Stomach smooth muscle (tissue), 2 donors: ENCODE results near the gene PTPRN2.
A peak's percentile ranks its signal among the peaks of the same experiment; 100 is the strongest.
"Not testable (repeated sequence)": the region's sequence is repeated elsewhere in the genome, so short reads cannot be mapped to it uniquely, and the experiment has no call there.

Experiments used
- H3K27ac ChIP-seq: one replicate; pipeline ENCODE4 v1.7.0; 2013; ENCODE audit warnings: mild to moderate bottlenecking, low read length, inconsistent platforms
- H3K27me3 ChIP-seq, 2 donors: one replicate each; pipeline ENCODE4 v1.7.0; 2013; ENCODE audit warnings: low read length in 2 of 2; ENCODE audit not compliant: insufficient read depth in 2 of 2, control insufficient read depth in 1 of 2
- H3K36me3 ChIP-seq, 2 donors: one replicate each; pipeline ENCODE4 v1.7.0; 2013; ENCODE audit warnings: low read length in 2 of 2; ENCODE audit not compliant: control insufficient read depth in 2 of 2, insufficient read depth in 2 of 2
- H3K4me1 ChIP-seq: one replicate; pipeline ENCODE4 v1.7.0; 2013; ENCODE audit warnings: low read length; ENCODE audit not compliant: control insufficient read depth, insufficient read depth
- H3K4me3 ChIP-seq, 2 donors: one replicate each; pipeline ENCODE4 v1.7.0; 2013; ENCODE audit warnings: low read length in 2 of 2
- H3K9ac ChIP-seq, 2 donors: one replicate each; pipeline ENCODE4 v1.7.0; 2013; ENCODE audit warnings: low read length in 2 of 2, mild to moderate bottlenecking in 1 of 2
- H3K9me3 ChIP-seq, 2 donors: one replicate each; pipeline ENCODE4 v1.7.0; 2013; ENCODE audit warnings: low read length in 2 of 2; ENCODE audit not compliant: control insufficient read depth in 2 of 2
- donor health status: healthy.
- donor health status: Pancreatic carcinoma.

Gene PTPRN2

DNA sequence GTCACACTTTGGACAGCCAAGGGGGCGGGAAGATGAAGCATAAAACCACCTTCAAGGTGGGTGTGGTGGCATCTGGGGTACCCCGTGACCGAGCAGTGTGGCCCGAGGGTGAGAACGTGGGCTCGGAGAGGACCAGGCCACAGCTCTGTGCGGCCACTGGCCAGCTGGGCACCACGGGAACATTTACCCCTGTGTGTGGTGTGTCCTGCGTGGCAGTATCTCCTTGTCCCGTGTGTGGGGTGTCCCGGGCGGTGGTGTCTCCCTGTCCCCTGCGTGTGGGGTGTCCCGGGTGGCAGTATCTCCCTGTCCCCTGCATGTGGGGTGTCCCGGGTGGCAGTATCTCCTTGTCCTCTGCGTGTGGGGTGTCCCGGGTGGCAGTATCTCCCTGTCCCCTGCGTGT is 680.5 kb downstream of the PTPRN2 start:
- H3K27me3 ChIP-seq, result peaks cover 0 to 2% of the 10 kb centered on the region in 2 donors
- H3K4me1 ChIP-seq, result no peaks in the 10 kb centered on the region
- H3K36me3 ChIP-seq, result no peaks in the 10 kb centered on the region
- H3K9me3 ChIP-seq, result peaks cover 0 to 17% of the 10 kb centered on the region in 2 donors
- H3K9ac ChIP-seq, result no peak overlapping the region
- no peak overlapping the region for H3K4me3 ChIP-seq
- no peak overlapping the region for H3K27ac ChIP-seq

DNA sequence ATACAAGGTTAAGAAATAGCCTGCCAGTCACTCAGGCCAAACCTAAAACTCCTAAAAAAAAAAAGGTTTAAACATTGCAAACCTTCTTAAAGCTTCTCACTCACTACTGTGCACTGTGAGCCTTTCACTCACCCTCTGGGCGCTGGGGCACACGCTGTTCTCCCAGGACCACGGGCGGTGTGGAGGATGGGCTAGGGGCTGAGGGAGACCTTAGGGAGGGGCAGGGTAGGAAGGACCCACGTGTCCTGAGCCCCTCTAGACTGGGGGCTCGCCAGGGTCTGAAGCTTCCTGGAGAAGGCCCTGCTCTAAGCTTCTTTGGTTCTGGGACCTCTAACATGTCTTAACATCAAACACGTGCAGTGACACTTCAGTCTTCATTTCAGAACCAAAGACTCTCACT is 681.0 kb downstream of the PTPRN2 start:
- H3K9ac ChIP-seq, result no peak overlapping the region
- H3K36me3 ChIP-seq, result no peaks in the 10 kb centered on the region
- no peak overlapping the region for H3K4me3 ChIP-seq
- H3K4me1 ChIP-seq, result no peaks in the 10 kb centered on the region
- H3K27me3 ChIP-seq, result peaks cover 0 to 2% of the 10 kb centered on the region in 2 donors
- peaks cover 0 to 17% of the 10 kb centered on the region in 2 donors for H3K9me3 ChIP-seq
- no peak overlapping the region for H3K27ac ChIP-seq

DNA sequence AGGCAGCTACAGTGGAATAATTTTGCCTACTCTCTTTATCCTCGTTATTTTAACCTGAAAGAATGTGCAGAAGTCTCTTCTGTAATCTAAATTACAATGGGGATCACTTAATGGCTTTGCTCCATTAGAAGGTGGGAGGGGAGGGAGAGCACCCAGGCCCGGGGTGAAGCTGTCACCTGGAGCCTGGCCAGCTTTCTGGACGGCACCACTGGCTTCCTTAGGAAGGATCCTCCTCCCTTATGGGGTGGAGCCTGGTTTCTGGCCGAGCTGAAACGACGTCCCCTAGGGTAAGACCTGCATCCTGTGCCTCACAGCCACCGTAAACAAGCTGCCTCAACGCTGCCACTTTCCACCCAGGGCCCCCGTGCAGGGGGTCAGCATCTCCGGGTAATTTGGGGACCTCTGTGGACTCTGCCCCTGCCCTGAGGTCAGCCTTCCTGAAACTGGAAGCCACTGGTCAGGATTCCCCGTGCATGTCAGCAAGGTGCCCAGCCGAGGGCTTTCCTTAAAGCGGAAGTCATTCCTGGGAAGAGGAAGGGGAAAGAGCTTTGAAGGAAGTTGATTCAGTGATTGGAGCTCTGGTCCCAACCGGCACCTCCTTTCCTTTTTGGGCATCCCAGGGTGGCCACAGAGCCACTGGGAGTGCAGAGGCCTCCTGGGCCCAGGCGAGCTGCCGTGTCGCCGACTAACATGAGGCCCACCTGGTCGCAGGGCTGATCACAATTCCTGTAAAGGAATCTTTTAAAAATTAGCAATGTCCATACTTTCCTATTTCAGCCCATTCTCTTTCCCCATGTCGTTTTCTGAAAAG is 681.8 kb downstream of the PTPRN2 start:
- H3K4me3 ChIP-seq, result peak overlapping the region in 1 of 2 donors; percentile 8
- H3K27ac ChIP-seq, result no peak overlapping the region
- H3K9ac ChIP-seq, result no peak overlapping the region
- H3K27me3 ChIP-seq, result peaks cover 0 to 2% of the 10 kb centered on the region in 2 donors
- H3K4me1 ChIP-seq, result no peaks in the 10 kb centered on the region
- H3K9me3 ChIP-seq, result peaks cover 0 to 14% of the 10 kb centered on the region in 2 donors
- H3K36me3 ChIP-seq, result no peaks in the 10 kb centered on the region

DNA sequence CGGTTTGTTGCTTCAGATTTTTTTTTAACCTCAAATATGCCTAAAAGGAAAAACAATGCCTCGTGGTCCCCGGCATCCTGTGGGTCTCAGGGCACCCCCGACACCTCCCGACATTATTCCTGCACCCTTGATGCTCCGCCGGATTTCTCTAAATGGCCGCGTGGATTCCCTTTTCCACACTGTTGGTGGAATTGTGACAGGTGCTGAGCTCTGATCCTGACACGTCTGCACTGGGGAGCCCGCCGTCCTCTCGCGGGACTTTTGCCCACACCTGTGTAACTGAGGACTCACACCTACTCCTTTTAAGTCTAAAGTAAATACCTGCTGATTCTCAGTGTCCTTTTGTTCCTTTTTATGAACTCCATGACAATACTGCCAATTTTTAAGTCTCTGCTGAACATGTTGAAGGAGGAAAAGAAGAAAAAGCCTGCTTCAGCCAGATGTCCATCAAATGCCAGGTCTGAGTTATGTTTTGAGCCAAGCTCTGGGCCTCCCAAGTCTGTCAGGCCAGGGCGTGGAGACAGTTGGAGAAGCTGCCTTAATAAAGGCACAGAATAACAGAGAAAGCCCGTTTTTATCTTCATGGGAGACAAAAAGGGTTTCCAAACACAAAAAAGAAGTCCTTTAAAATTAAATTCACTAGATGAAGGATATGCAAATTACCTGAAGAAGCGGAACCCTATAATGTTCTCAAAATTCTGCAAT is 682.6 kb downstream of the PTPRN2 start:
- Histone ChIP-seq H3K9me3 (peaks cover 0 to 6% of the 10 kb centered on the region in 2 donors), H3K9ac (no peak overlapping the region), H3K4me3 (no peak overlapping the region), H3K27me3 (peaks cover 2 to 3% of the 10 kb centered on the region in 2 donors), H3K4me1 (no peaks in the 10 kb centered on the region), H3K27ac (no peak overlapping the region), H3K36me3 (no peaks in the 10 kb centered on the region)

DNA sequence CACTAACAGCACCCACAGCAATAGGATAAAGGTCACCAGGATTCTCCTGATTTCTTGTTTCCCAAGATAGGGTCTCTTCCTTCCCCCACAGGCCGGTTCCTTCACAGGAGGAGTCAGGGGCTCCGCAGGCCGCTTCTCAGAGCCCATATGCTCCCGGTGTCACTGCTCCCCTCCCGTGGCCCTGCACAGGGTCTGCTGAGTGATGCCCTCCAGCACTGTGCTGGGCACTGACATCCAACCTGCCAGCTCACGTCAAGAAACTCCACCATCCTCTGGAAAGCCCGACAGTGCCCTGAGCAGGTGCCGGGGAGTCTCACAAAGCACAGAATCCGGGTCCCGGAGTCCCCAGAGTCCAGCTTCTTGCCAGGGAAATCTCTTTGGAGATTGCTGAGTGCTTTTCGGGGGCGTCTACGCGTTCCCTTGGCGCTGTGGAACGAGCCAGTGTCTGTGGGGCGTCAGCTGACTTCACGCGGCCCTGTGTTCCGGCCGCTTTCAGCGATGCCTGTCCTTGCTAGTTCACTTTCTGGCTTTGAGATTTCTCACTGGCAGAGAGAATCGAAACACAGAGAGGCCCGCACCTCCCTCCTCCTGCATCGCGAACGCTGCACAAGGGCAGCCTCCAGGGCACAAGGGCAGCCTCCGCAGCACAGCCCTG is 683.3 kb downstream of the PTPRN2 start:
- Histone ChIP-seq H3K9me3 (peaks cover 0 to 4% of the 10 kb centered on the region in 2 donors), H3K36me3 (no peaks in the 10 kb centered on the region), H3K27ac (no peak overlapping the region), H3K9ac (no peak overlapping the region), H3K4me1 (no peaks in the 10 kb centered on the region), H3K4me3 (no peak overlapping the region), H3K27me3 (peaks cover 2 to 3% of the 10 kb centered on the region in 2 donors)

DNA sequence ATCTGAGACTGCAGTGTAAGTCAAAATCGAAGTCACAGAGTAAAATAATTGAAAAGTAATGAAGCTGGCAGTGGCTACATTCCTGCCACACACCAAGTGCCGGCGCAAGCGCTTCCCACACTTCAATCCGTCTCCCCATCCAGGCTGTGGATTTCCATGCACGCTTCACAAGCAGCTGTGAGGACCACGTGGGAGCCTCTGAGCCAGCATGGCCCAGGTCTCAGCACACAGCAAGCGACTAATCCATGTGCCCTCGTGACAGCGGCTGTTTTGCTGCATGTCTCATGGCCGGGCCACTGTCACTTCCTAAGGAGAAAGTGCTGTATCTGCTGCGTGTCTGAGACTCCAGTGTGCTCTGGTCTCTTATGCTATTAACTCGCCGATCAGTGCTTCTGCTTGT is 683.9 kb downstream of the PTPRN2 start:
- Histone ChIP-seq H3K36me3 (no peaks in the 10 kb centered on the region), H3K27ac (no peak overlapping the region), H3K9ac (no peak overlapping the region), H3K9me3 (peaks cover 0 to 4% of the 10 kb centered on the region in 2 donors), H3K27me3 (peaks cover 2 to 3% of the 10 kb centered on the region in 2 donors), H3K4me1 (no peaks in the 10 kb centered on the region), H3K4me3 (no peak overlapping the region)

DNA sequence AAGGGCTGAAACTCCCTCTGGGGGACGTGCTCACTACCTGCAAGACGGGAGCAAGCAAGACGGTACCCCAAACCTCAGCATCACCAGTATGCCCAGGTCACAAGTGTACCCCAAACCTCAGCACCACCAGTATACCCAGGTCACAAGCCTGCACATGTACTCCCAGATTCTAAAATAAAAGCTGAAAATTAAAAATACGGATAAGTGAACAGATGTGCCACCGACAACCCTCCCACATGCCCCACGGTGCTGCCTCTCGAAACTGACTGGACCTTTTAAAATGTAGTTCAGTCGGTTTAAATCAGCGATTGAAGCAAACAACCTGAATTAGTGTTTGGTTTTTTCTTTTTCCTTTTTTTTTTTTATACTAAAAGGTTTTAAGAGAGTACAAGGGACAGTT is 684.3 kb downstream of the PTPRN2 start:
- H3K36me3 ChIP-seq, result no peaks in the 10 kb centered on the region
- H3K9ac ChIP-seq, result no peak overlapping the region
- H3K27me3 ChIP-seq, result peaks cover 2 to 3% of the 10 kb centered on the region in 2 donors
- H3K27ac ChIP-seq, result no peak overlapping the region
- peaks cover 0 to 4% of the 10 kb centered on the region in 2 donors for H3K9me3 ChIP-seq
- H3K4me3 ChIP-seq, result no peak overlapping the region
- H3K4me1 ChIP-seq, result no peaks in the 10 kb centered on the region

DNA sequence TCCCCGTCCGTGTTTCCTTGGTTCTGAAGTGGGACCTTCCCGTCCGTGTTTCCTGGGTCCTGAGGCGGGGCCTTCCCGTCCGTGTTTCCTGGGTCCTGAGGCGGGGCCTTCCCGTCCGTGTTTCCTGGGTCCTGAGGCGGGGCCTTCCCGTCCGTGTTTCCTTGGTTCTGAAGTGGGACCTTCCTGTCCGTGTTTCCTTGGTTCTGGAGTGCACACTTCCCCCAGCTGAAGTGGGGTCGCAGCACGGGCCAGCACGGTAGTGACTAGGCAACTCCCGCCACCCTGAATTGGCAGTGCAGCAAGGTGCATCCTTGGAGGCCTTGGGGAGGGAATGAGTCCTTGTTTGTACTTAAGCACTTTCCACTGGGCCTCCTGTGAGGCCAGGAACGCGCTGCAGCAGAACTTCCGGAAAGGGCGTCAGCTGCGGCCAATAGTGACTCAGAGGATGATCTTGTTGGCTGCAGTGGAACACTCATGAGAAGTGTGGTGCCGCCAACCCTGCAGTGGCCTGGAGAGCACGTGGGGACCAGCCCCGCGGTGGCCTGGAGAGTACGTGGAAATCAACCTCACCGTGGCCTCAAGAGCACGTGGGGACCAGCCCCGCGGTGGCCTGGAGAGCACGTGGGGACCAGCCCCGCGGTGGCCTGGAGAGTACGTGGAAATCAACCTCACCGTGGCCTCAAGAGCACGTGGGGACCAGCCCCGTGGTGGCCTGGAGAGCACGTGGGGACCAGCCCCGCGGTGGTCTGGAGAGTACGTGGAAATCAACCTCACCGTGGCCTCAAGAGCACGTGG is 685.6 kb downstream of the PTPRN2 start:
- not testable (repeated sequence) for H3K36me3 ChIP-seq, H3K4me3 ChIP-seq, H3K4me1 ChIP-seq, H3K27ac ChIP-seq, H3K27me3 ChIP-seq, H3K9me3 ChIP-seq, H3K9ac ChIP-seq

DNA sequence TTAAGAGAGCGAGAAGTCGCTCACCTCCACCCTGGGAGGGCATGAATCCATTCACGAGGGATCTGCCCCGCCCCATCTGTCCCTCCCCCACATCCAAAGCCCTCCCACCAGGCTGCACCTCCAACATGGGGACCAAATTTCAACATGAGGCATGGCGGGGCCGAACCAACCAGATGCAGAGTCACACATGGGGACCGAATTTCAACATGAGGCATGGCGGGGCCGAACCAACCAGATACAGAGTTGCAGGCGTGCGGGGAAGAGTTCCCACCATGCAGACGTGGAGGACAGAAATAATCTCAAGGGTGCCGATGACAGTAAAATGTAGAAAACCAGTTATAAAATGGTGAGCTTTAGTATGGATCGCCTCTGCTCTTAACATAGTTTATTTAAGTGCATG is 686.5 kb downstream of the PTPRN2 start:
- H3K27ac ChIP-seq, result no peak overlapping the region
- H3K27me3 ChIP-seq, result peaks cover 0 to 3% of the 10 kb centered on the region in 2 donors
- H3K4me3 ChIP-seq, result no peak overlapping the region
- H3K9ac ChIP-seq, result no peak overlapping the region
- H3K9me3 ChIP-seq, result peaks cover 0 to 4% of the 10 kb centered on the region in 2 donors
- H3K4me1 ChIP-seq, result no peaks in the 10 kb centered on the region
- no peaks in the 10 kb centered on the region for H3K36me3 ChIP-seq

DNA sequence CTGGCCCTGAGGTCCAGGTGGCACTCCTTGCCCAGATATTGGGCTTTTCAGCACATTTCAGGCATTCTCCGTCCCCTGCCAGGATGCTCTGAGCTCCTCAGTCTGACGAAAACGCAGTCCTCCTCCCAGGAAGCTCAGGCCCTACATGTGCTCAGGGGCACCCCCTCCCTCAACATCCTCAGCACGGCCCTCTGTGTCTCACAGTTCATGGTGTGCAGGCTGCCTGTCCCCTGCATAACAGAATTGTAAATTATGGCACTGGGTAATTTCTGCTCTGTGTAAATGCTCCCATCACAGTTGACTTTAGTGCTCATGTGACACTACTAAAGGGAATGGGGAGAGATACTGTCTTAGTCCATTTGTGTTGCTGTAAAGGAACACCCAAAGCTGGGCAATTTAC is 687.1 kb downstream of the PTPRN2 start:
- Histone ChIP-seq H3K9ac (no peak overlapping the region), H3K27ac (no peak overlapping the region)

More for the DNA sequence above, 687.1 kb downstream of the PTPRN2 start:
- Histone ChIP-seq H3K27me3 (peaks cover 0 to 3% of the 10 kb centered on the region in 2 donors), H3K36me3 (no peaks in the 10 kb centered on the region), H3K4me3 (no peak overlapping the region), H3K9me3 (peaks cover 0 to 4% of the 10 kb centered on the region in 2 donors), H3K4me1 (no peaks in the 10 kb centered on the region)
